ENCODE measurements around the gene INTS6.

Gene INTS6

DNA sequence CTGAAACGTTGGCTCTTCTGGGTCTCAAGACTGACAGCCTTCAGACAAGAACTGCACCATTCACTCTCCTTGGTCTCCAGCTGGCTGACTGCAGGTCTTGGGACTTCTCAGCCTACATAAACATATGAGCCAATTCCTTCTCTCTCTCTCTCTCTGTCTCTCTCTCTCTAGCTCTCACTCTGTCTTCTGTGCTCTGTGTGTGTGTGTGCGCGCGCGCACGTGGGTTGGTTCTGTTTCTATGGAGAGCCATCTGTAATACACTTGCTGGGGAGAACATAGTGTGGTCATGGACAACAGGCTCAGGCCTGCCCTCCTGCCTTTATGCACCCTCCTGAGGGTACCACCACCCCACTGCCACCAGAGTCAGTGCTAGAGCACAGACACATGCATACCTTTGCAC is 127.0 kb downstream of the INTS6 start:
- FAIRE-seq: no peak
- DNase-seq (ENCODE audit: insufficient read length, low spot score): no peak

DNA sequence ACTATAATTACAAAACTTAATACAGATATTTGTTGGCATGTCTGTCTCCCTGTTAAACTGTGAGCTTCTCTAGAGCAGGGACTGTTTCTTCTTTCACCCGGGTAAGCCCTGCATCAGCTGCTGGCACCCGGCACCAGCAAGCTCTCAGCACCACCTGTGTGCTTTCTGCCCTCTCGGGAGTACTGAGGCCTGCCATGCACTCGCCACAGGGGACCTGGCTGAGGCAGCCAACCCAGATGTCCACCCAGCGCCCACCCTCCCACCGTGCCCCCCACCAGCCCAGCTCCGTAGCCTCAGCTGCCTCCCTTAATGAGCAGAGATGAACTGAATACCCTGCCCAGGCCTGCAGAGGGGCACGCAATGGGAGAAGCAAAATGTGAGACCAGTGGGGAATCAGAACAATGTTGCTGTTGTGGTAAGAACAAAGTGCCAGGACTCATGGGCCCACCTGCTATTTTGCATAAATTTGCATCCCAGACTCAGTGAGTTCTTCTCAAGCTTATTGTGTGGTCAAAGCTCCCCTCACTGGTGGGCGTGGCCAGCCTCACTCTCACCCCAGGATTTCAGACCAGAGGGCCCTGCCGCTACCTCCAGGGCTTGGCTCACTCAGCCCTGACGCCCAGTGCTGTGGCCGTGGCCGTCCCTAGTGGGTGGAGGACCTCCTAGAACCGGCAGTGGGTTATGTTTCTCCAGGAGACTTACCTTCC is 128.0 kb downstream of the INTS6 start:
- FAIRE-seq (no peak), DNase-seq (ENCODE audit: insufficient read length, low spot score) (no peak)

DNA sequence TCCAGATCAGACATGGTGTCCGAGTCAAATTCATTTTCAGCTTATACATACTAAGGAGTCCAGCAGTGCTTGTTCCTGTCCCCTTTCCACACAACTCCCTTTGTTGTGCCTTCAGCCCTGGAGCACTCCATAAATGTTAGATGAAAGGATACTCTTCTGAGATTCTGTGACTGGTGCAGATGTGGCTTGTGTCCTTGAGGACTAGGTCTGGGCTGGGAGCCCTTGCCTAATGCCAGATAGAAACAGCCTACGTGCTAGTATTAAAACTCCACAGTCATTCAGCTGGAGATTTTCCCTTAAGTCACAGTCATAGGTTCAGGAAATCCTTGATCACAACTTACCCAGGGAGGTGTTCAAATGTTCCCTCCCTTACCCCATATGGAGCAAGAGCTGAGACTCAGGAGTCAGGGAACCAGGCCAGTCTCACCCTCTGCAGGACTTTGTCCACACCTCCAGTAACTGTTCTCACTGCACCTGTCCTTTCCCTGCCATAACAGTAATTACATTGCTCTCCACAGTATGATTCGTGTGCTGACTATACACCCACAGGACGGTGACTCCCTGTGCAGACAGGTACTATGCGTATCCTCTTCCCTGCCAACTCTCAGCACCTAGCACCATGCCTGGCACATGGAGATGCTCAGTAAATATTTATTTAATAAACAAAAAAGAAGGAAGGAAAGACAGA is 128.9 kb downstream of the INTS6 start:
- FAIRE-seq: no peak
- DNase-seq (ENCODE audit: insufficient read length, low spot score): no peak

DNA sequence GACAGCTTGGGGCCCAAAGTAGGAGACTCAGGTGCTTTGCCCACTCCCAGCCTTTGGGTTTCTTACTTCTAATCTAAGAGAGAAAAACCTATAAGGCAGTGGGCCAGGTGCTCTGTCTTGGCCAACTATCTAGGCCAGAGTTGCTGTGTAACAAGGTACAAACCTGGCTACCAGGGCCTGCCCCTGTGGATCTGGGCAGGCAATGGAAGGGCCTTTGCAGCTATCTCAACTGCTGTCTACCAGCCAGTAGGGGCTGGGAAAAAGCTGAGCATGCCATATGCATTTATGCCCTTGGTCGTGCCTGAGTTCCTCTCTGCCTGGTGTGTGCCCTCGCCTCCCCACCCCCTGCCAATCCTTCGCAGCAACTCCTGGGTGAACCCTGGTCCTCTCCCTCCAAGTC is 130.0 kb downstream of the INTS6 start:
- no peak for FAIRE-seq
- no peak for DNase-seq (ENCODE audit: insufficient read length, low spot score)

DNA sequence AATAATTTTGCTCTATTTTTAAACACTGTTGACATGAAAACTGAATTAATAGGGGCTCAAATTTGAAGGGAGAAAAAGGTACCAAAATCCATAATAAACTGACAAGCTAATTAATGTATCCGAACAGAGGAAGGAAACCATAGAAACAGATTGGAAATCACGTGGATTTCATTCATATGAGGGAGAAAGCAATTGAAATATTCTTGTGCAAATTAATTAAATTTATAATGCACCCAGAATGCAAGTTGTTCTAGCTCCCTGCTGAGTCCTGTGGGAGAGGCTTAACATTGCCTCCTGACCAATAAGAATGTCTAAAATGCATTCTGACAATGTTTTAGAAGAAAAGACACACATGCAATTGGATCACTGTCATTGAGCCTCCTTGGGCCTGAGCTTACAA is 131.0 kb downstream of the INTS6 start:
- FAIRE-seq (no peak), DNase-seq (ENCODE audit: insufficient read length, low spot score) (no peak)

DNA sequence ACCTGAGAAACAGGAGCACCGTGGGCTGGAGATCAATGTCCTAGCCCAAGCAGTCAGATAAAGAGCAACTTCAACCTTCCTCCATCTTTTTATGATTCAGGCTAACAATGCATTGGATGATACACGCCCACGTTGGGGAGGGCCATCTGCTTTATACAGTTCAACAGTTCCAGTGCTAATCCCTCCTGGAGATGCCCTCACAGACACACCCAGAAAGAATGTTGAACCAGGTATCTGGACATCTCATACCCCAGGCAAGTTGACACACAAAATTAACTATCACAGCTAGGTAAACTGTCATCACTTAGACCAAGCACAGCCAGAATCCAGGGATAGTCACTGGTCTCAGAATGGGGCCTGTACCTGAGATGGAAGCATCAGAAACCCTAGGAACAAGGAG is 134.0 kb downstream of the INTS6 start:
- no peak for FAIRE-seq
- no peak for DNase-seq (ENCODE audit: insufficient read length, low spot score)

DNA sequence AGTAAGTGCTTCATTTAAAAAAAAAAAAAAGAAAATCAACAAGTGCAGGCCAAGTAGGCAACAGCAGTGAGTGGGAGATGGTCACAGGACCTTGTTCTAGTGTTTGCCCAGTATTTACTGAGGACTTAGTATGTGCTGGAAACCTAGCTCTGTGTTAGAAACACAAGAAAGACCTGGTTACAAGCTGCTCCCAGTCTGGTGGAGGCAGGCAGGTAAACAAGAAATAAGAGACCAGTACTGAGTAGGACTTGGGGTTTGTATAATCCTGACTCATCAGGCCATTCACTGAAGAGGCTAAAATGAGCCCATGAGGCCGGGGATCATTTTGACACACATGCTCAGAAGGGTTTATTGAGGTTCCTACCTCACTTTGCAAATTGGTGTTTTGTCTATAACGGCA is 134.8 kb downstream of the INTS6 start:
- no peak for DNase-seq (ENCODE audit: insufficient read length, low spot score)
- no peak for FAIRE-seq

DNA sequence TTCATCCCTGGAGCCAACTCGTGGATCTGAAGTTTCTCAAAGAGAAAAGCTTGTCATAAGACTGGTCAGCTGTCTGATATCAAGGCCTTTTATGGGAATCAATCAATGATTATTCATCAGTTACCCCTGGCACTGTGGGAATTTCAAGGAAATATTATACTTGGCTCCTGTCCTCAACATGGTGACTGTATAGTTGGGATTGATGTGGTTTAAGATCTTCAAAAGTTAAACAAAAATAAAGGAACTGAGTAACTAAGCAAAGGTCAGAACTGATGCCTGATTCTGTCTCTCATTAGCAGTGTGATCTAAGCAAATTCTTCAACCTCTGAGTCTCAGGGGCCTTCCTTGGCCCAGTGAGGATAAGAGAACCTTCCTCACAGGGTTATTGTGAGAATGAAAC is 135.6 kb downstream of the INTS6 start:
- FAIRE-seq: no peak
- DNase-seq (ENCODE audit: insufficient read length, low spot score): no peak

DNA sequence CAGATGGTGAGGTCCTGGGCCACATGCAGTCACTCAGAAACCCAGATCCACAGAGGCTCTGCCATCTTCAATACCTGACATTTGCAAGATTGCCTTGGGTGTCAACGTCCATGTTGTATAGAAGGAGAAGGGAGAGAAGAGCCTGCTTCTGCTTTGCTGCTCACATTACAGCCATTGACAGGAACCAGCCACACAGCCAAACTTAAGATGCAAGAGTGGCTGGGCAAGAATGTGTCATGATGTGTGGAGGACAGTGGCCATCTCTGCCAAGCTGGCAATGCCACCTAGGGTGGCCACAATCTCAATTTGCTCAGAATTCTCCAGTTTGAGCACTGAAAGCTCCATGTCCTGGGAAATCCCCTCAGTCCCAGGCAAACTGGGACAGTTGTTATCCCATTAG is 139.2 kb downstream of the INTS6 start:
- FAIRE-seq (no peak), DNase-seq (ENCODE audit: insufficient read length, low spot score) (no peak)

DNA sequence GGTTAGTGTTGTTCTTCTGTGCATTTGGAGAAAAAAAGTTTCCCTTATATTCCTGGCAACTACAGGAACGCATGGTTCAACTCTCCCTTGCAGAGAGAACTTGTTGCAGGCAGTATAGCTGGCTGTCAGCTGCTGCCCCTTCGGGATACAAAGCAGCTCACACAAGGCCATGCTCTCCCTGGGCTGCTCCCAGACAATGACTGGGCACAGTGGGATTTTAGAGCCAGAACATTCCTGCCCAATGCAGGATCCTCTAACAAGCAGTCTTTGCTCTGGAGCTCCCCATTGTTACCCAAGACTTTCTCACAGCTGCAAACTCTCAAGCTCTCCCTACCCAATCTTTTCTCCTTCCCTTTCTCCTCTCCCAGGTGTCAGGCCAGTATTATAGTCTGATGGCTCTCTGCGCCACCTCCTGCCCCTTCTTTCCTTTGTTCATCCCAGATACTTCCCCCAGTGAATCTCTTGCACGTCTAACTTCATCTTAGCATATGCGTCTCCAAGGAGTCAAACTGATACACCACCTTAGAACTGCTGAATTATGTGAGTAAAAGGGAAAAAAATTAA is 140.8 kb downstream of the INTS6 start:
- DNase-seq (ENCODE audit: insufficient read length, low spot score) (no peak), FAIRE-seq (no peak)
